Activated T-helper 2 cell treated with anti-CD3 and anti-CD28 coated beads, Interferon-gamma antibody, Interleukin-2, Interleukin-4, amounts not matched to agents 10 μg/mL and 5 μg/mL and 100 μg/mL, durations not matched to agents 14 hours and 24 hours and 36 hours (primary cell): Measurements from ENCODE around the gene KDM4B. TPM values are rescaled to one million over a fixed set of nuclear protein-coding genes. Genes with fewer than 3 reads are reported as not detected.
"Not testable (repeated sequence)": the region's sequence is repeated elsewhere in the genome, so short reads cannot be mapped to it uniquely, and the experiment has no call there.

ENCODE experiments used
- DNase-seq: peaks from one replicate; pipeline ENCODE4 v3.0.0; 2021; ENCODE audit warnings: low spot score
- H3K27ac Mint-ChIP-seq: one replicate; pipeline ENCODE4 v1.8.0; 2021; ENCODE audit warnings: mixed read lengths
- H3K27me3 Mint-ChIP-seq: one replicate; pipeline ENCODE4 v1.8.0; 2021; ENCODE audit warnings: low read depth, mixed read lengths
- H3K36me3 Mint-ChIP-seq: one replicate; pipeline ENCODE4 v1.8.0; 2021; ENCODE audit warnings: low read depth, mixed read lengths
- H3K4me1 Mint-ChIP-seq: one replicate; pipeline ENCODE4 v1.8.0; 2021; ENCODE audit warnings: low read depth, mixed read lengths
- H3K4me3 Mint-ChIP-seq: one replicate; pipeline ENCODE4 v1.8.0; 2021; ENCODE audit warnings: low read depth, mild to moderate bottlenecking, moderate library complexity, mixed read lengths
- H3K9me3 Mint-ChIP-seq: one replicate; pipeline ENCODE4 v1.8.0; 2021; ENCODE audit warnings: mixed read lengths
- intact Hi-C: fragments of 100-400 bp; cut with micrococcal nuclease; formaldehyde crosslinking; loops from one replicate; pipeline ENCODE4 v1.15.1; 2023
- total RNA-seq: library from RNA; stranded (reverse); gene quantifications from 2 replicates; pipeline ENCODE4 v1.2.3, GENCODE V29; 2022

KDM4B gene
- 51.7 and 54.3 TPM in 2 replicates for total RNA-seq

DNA sequence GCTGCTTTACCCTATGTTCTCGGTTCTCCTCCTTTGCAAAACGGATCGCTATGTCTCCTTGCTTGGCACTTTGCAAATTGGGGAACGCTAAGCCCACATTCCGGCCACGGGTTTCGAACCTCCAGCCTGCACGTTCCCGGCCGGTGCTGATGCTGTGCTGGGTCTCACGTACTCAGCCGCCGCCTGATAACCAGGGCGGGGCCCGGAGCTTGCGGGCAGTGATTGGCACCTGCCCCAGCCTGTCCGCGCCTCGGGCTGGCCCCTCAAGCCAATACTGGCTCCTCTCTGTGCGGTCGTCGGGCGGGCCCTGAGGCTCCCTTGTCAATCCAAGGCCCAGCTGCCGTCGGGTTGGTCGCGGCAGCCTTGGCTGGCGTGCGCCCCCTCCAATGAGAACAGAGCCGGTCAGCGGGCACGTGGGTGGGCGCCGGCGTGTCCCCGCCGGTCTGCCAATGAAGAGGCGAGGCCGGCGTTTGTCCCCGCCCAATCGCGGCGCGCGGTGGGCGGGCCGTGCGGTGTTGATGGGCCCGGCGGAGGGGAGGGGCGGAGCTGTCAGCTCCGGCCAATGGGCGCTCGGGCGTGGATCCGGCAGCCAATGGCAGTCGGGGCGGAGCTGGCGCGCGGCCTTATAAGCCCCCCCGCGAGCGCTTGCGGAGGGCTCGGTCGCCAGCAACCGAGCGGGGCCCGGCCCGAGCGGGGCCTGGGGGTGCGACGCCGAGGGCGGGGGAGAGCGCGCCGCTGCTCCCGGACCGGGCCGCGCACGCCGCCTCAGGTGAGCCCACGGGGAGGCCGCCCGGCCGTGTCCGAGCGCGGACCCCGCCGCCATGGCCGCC is at the start of gene KDM4B:
KDM4B (plus strand) TSS at position 652 of the 830 bp plus-strand sequence. CDS start 63,778 bp downstream, outside the sequence.
- H3K27ac Mint-ChIP-seq, result peak within 1 kb of the TSS; percentile 91
- peaks cover 32% of the 10 kb centered on the region for H3K36me3 Mint-ChIP-seq
- no peaks in the 10 kb centered on the region for H3K27me3 Mint-ChIP-seq
- H3K9me3 Mint-ChIP-seq, result no peaks in the 10 kb centered on the region
- peak within 1 kb of the TSS; percentile 96 for H3K4me3 Mint-ChIP-seq
- intact Hi-C loops, result loop anchor here (1.0 to 5.0 kb wide), 2 partner anchors 56 to 96 kb away; no protein-coding TSS in a partner anchor
- peaks cover 38% of the 10 kb centered on the region for H3K4me1 Mint-ChIP-seq
- peak; percentile 99 for DNase-seq

DNA sequence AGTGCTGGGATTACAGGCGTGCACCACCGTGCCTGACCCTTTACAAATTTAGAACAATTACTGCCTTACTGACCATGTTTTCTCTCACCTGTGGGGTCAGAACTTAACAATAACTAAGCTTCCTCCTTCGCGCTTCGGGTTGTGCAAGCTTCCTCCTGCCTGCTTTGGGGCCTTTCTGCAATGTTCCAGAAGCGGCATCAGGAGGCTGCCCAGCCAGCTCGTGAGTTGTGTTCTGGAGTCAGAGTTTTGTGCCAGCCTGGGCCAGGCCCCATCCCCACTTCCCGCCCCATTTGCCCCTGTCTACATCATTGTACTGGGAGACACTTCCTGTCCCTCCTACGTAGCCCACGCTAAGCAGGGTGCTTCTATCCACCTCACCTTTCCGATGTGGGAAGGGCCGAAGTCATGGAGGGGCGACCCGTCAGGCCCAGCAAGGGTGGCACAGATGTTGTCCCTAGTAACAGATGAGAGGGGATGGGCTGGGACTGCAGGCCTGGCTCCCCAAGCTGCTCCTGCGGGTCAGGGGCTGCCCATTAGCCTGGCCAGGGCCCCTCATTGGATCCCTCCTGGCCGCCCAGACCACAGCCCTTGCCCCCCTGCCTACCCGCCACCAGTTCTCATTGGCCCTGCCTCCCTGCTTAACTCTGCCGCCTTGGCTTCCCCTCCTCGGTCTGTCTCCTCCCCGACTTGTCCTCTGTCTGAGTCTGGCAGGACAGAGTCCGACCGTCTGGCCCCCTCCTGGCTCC is 46.2 kb upstream of the KDM4B start:
- peaks cover 9% of the 10 kb centered on the region for H3K4me1 Mint-ChIP-seq
- no peak overlapping the region for H3K4me3 Mint-ChIP-seq
- H3K27me3 Mint-ChIP-seq, result no peaks in the 10 kb centered on the region
- H3K36me3 Mint-ChIP-seq, result peaks cover 38% of the 10 kb centered on the region
- no peak for DNase-seq
- intact Hi-C loops, result no loop called here
- no peaks in the 10 kb centered on the region for H3K9me3 Mint-ChIP-seq
- H3K27ac Mint-ChIP-seq, result no peak overlapping the region

DNA sequence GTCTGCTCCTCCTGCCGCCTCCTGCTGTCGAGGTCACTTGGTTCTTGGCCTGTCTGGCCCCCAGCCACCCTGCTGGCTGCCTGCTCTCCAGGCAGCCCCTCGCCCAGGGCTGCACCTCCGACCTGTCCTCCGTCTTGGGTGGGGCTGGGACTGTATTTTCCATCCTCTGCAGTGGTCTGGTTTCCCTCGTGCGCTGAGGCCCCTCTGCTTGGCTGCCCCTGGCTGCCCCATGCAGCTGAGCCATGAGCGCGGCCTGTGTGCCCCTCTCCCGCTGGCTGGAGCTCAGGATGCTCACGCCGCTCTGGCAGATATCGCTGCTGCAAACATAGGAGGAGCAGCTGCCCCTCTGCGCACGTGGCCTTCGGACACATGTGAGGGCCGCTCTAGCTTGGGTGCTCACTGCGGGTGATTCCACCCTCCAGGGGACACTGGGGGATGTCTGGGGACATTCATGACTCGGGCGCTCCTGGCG is 45.6 kb upstream of the KDM4B start:
- no peak for DNase-seq
- Mint-ChIP-seq H3K27ac (no peak overlapping the region), H3K27me3 (no peaks in the 10 kb centered on the region), H3K36me3 (peaks cover 34% of the 10 kb centered on the region), H3K4me1 (peaks cover 8% of the 10 kb centered on the region), H3K9me3 (no peaks in the 10 kb centered on the region), H3K4me3 (no peak overlapping the region)
- intact Hi-C loops, result no loop called here

DNA sequence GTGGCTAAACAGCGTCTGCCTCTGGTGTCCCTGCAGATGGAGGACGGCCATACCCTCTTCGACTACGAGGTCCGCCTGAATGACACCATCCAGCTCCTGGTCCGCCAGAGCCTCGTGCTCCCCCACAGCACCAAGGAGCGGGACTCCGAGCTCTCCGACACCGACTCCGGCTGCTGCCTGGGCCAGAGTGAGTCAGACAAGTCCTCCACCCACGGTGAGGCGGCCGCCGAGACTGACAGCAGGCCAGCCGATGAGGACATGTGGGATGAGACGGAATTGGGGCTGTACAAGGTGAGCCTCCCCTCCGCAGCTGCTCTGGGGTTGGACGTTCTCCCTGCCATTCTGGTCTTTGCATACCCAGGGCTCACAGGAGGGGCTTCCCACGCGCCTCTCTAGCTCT is 39.7 kb upstream of the KDM4B start:
- H3K36me3 Mint-ChIP-seq, result peaks cover 35% of the 10 kb centered on the region
- intact Hi-C loops, result no loop called here

DNA sequence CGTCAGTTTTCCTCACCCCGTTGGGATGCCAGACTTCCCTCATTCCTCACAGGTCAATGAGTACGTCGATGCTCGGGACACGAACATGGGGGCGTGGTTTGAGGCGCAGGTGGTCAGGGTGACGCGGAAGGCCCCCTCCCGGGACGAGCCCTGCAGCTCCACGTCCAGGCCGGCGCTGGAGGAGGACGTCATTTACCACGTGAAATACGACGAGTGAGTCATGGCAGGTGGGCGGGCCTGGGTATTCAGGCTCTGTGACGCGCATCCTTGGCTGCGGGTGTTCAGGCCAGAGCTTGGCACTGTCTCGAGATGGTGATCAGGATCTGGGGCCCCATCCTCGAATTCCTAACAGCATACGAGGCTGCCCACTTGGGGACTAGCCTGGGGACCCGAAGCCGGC is 38.2 kb upstream of the KDM4B start:
- DNase-seq, result no peak
- no peak overlapping the region for H3K4me3 Mint-ChIP-seq
- intact Hi-C loops, result no loop called here
- no peaks in the 10 kb centered on the region for H3K9me3 Mint-ChIP-seq
- H3K27ac Mint-ChIP-seq, result no peak overlapping the region
- peaks cover 44% of the 10 kb centered on the region for H3K36me3 Mint-ChIP-seq
- no peaks in the 10 kb centered on the region for H3K4me1 Mint-ChIP-seq
- no peaks in the 10 kb centered on the region for H3K27me3 Mint-ChIP-seq

More for the DNA sequence above, 39.7 kb upstream of the KDM4B start:
- Mint-ChIP-seq H3K9me3 (no peaks in the 10 kb centered on the region), H3K4me1 (peaks cover 2% of the 10 kb centered on the region), H3K4me3 (no peak overlapping the region), H3K27me3 (no peaks in the 10 kb centered on the region), H3K27ac (no peak overlapping the region)
- no peak for DNase-seq

DNA sequence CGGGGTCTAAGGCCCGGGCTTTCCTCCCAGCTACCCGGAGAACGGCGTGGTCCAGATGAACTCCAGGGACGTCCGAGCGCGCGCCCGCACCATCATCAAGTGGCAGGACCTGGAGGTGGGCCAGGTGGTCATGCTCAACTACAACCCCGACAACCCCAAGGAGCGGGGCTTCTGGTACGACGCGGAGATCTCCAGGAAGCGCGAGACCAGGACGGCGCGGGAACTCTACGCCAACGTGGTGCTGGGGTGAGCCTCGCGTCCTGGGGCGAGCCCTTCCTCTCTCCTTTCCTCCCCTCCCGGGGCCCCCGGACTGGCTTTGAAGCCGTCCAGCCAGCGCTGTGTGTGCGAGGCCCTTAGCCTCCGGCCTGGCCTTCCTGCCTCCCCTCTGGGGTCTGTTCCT is 36.2 kb upstream of the KDM4B start:
- no peaks in the 10 kb centered on the region for H3K4me1 Mint-ChIP-seq
- H3K27me3 Mint-ChIP-seq, result no peaks in the 10 kb centered on the region
- H3K36me3 Mint-ChIP-seq, result peaks cover 63% of the 10 kb centered on the region
- H3K4me3 Mint-ChIP-seq, result no peak overlapping the region
- no peaks in the 10 kb centered on the region for H3K9me3 Mint-ChIP-seq
- no peak overlapping the region for H3K27ac Mint-ChIP-seq
- DNase-seq, result no peak
- intact Hi-C loops, result no loop called here

DNA sequence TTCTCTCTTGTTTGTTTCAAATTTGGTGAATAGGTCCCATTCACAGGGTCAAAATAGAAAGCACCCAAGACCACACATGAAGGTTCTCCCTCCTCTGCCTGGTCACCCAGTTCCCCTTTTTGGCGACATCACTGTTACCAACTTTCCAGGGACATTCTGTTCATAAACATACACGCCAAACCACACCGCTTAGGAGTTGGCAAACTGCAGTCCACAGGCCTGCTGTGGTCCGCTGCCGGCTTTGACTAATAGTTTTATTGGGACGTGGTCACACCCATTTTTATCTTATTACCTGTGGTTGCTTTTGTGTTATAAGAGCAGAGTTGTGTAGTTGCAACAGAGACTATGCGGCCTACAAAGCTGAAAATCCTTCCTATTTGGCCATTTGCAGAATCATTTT is 35.4 kb upstream of the KDM4B start:
- Mint-ChIP-seq H3K27me3 (no peaks in the 10 kb centered on the region), H3K4me1 (no peaks in the 10 kb centered on the region), H3K36me3 (peaks cover 71% of the 10 kb centered on the region), H3K4me3 (no peak overlapping the region), H3K27ac (no peak overlapping the region), H3K9me3 (no peaks in the 10 kb centered on the region)
- intact Hi-C loops, result no loop called here
- DNase-seq, result no peak

DNA sequence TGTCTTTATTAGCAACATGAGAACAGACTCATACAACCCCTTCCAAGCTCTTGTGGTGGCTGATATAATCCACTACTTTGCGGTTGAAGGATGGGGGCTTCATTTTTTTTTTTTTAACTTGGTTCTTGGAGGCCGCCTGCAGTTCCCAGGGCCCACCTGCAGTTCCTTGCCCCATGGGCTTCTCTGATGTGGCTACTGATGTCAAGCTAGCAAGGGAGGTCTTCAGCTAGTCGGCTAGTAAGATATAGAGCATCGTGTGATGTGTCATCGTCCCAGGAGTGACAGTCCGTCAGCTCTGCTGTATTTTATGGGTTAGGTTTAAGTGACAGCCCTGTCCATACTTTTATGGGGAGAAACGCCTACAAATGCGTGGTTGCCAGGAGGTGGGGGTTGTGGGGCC is 33.5 kb upstream of the KDM4B start:
- Mint-ChIP-seq H3K4me1 (no peaks in the 10 kb centered on the region), H3K4me3 (no peak overlapping the region), H3K9me3 (no peaks in the 10 kb centered on the region), H3K27me3 (no peaks in the 10 kb centered on the region), H3K27ac (no peak overlapping the region), H3K36me3 (peaks cover 71% of the 10 kb centered on the region)
- no peak for DNase-seq
- intact Hi-C loops, result no loop called here

DNA sequence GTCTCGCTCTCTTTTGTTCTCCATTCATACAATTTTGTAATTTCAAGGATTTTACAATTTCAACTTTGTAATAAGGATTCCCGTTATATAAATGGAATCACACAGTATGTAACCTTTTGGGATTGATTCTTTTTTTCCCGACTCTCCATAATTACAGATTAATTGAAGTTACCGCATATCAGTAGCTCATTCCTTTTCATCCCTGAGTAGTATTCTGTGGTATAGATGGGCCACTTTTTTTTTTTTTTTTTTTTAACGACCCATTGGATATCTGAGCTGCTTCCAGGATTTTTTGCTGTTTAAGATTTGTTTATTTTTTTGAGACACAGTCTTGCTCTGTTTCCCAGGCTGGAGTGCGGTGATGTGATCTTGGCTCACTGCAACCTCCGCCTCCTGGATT is 31.9 kb upstream of the KDM4B start:
- Mint-ChIP-seq H3K4me3 (no peak overlapping the region), H3K36me3 (peaks cover 66% of the 10 kb centered on the region)

DNA sequence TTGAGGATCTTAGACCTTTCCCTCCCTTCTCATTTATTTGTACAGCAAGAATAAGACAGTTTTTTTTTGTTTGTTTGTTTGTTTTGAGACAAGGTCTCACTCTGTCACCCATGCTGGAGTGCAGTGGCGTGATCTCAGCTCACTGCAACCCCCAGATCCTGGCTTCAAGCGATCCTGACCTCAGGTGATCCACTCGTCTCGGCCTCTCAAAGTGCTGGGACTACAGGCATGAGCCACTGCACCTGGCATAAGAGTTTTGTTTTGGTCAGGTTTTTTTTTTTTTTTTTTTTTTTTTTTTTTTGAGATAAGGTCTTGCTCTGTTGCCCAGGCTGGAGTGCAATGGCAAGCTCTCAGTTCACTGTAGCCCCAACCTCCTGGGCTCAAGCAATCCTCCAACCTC is 30.5 kb upstream of the KDM4B start:
- DNase-seq, H3K4me3 Mint-ChIP-seq, H3K27ac Mint-ChIP-seq, intact Hi-C loops, H3K4me1 Mint-ChIP-seq, H3K27me3 Mint-ChIP-seq, H3K9me3 Mint-ChIP-seq: not testable (repeated sequence)
- H3K36me3 Mint-ChIP-seq, result peaks cover 61% of the 10 kb centered on the region

More for the DNA sequence above, 31.9 kb upstream of the KDM4B start:
- Mint-ChIP-seq H3K27me3 (no peaks in the 10 kb centered on the region), H3K27ac (peak overlapping the region; percentile 12), H3K9me3 (no peaks in the 10 kb centered on the region), H3K4me1 (no peaks in the 10 kb centered on the region)
- no peak for DNase-seq
- intact Hi-C loops, result no loop called here

DNA sequence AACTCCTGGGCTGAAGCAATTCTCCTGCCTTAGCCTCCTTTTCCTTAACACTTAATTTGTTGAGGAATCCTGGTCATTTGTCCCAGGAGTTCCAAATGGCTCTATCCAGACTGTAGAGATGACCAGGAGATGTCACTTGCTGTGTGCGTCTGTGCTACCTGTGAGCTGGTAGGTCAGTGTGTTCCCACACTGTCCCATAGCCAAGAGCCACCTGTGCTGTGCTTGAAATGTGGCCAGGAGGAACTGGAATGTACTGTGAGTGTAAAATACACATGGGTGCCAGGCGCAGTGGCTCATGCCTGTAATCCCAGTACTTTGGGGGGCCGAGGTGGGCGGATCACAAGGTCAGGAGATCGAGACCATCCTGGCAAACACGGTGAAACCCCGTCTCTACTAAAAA is 29.4 kb upstream of the KDM4B start:
- Mint-ChIP-seq H3K27me3 (no peaks in the 10 kb centered on the region), H3K36me3 (peaks cover 60% of the 10 kb centered on the region), H3K4me3 (no peak overlapping the region), H3K4me1 (no peaks in the 10 kb centered on the region), H3K27ac (no peak overlapping the region), H3K9me3 (no peaks in the 10 kb centered on the region)
- DNase-seq, result no peak
- intact Hi-C loops, result no loop called here

DNA sequence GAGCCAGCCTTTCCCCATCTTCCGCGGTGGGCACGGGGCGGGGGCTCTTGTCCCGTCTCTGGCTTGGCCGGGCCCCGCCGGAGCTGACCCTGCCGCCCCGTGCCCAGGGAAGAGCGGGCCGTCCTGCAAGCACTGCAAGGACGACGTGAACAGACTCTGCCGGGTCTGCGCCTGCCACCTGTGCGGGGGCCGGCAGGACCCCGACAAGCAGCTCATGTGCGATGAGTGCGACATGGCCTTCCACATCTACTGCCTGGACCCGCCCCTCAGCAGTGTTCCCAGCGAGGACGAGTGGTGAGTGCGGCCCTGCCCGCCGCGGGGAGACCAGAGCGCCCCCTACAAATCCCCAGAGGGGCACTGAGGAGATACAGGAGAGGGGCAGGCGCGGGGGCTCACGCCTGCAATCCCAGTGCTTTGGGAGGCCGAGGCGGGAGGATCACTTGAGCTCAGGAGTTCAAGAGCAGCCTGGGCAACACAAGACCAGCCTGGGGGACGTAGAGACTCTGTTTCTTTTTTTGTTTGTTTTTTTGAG is 27.2 kb upstream of the KDM4B start:
- H3K27ac Mint-ChIP-seq, H3K27me3 Mint-ChIP-seq, DNase-seq, H3K4me3 Mint-ChIP-seq, intact Hi-C loops, H3K4me1 Mint-ChIP-seq, H3K9me3 Mint-ChIP-seq: not testable (repeated sequence)
- peaks cover 58% of the 10 kb centered on the region for H3K36me3 Mint-ChIP-seq

DNA sequence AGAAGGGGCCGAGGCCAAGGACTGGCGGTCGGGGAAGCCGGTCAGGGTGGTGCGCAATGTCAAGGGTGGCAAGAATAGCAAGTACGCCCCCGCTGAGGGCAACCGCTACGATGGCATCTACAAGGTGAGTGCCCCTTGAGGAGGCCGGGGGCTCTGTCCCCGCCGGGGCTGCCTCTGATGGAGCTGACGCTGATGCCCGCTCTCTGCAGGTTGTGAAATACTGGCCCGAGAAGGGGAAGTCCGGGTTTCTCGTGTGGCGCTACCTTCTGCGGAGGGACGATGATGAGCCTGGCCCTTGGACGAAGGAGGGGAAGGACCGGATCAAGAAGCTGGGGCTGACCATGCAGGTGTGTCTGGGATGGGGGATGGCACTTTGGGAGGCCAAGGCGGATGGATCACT is 18.3 kb upstream of the KDM4B start:
- H3K4me3 Mint-ChIP-seq, H3K27ac Mint-ChIP-seq, H3K4me1 Mint-ChIP-seq, H3K9me3 Mint-ChIP-seq, H3K27me3 Mint-ChIP-seq, intact Hi-C loops, DNase-seq: not testable (repeated sequence)
- peaks cover 76% of the 10 kb centered on the region for H3K36me3 Mint-ChIP-seq
